Colon (tissue), 2 donors: ENCODE data around the gene CGB1.
A peak's percentile ranks its signal among the peaks of the same experiment; 100 is the strongest.

ENCODE experiments used
- FAIRE-seq: peaks from 2 replicates; lab custom pipeline; 2012; peaks lifted over from hg19 to GRCh38; lab: Jason Lieb, UNC
- donor health status: control.
- donor health status: control.

CGB1 gene

GRCh38 chr19:48993175-48994034, 43.3 kb downstream of the CGB1 start, which contains the start of the genes GYS1 and RUVBL2:
Gene GYS1, minus strand, starts transcription at chr19:48993309. Its CDS starts 197 bp downstream, at chr19:48993112.
Gene RUVBL2, plus strand, starts transcription at chr19:48993887. Its CDS starts 25 bp downstream, at chr19:48993912.
- FAIRE-seq = peak; percentile 75

GRCh38 chr19:48992581-48993174, 44.0 kb downstream of the CGB1 start:
- FAIRE-seq = no peak

DNA sequence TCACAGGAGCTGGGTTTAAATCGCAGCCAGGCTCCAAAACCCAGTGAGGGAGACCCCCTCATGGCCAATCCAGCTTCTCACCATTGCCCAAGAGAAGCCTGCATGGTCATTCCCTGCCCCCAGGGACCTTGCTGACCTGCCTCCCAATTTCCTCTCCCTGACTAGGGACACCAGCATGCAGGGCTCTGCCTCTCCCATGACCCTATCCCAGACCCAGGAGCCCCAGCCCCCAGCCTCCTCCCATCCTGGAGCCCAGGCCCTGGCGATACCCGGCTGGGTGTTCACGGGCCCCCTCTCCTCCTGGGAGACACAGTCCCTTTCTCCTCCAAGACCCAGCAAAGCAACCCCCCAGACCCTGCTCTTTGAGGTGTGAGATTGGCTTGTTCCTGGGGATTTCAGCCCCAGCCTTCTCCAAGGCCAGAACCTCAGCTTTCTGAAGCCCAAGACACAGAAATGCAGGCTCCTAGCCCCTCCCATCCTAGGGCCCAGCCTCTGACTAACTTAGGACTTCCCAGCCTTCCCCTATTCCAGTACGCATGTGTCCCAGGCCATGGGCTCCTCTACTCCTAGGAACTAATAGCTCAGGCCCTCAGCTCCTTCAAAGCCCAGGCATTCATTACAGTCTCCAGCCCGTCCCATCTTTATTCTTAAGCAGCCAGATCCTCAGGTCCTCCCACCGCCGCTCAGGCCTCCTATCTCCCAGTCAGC, 44.7 kb downstream of the CGB1 start:
- FAIRE-seq = no peak

GRCh38 chr19:48991011-48991609, 45.6 kb downstream of the CGB1 start:
- no peak for FAIRE-seq

DNA sequence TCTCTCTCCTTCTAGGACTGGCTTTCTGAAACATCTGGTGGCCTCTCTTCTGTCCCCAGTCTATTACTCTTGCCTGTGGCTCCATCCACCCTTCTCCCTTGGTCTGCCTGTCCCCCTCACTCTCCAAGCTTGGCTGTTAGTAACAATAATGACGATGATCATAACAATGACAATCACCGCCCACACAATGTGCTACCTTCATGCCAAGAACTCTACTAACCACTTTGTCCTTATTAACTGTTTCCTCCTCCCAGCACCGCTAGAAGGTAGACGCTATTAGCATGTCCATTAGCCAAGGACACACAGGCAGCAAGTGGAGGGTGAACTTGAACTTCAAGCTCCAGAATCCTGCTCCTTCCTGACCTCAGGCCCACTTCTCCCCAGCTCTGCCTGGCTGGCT, 46.3 kb downstream of the CGB1 start:
- no peak for FAIRE-seq

DNA sequence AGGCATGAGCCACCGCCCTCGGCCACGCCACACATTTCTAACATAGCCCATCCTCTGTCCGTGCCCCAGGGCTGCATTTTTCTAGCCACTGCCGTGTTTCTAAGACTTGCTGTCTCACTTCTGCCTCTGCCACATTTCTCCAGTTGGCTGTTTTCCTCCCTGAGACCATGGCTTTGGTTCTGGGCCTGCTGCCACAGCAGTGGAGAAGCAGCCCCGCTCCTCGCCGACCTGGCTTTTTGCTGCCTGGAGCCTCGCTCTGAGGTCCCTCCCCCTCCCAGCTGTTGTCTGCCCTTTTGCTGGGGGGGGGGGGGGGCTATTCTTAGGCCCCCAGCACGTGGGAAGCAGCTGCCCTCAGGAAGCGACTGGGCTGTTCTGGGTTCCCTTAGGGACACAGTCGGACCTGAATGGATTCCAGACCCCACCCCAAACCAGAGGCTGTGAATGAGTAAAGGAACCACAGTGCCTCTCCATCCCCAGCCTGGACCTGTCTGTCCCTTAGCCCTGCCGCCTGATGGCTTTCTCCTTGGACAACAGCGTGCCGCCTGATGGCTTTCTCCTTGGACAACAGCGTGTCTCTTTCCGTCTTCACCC, 46.9 kb downstream of the CGB1 start:
- FAIRE-seq = no peak

GRCh38 chr19:48988860-48989259, 47.8 kb downstream of the CGB1 start:
- no peak for FAIRE-seq

DNA sequence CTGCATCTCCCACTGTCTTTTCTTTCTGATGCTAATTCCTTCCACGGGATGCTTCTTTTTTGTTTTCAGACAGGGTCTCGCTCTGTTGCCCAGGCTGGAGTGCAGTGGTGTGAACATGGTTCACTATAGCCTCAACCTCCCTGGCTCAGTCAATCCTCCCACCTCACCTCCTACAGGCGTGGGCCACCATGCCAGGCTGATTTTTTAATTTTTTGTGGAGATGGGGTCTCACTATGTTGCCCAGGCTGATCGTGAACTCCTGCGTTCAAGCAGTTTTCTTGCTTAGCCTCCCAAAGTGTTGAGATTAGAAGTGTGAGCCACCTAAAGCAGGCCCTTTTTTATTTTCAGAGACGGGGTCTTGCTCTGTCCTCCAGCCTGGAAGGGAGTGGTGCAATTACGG, 48.4 kb downstream of the CGB1 start:
- no peak for FAIRE-seq

DNA sequence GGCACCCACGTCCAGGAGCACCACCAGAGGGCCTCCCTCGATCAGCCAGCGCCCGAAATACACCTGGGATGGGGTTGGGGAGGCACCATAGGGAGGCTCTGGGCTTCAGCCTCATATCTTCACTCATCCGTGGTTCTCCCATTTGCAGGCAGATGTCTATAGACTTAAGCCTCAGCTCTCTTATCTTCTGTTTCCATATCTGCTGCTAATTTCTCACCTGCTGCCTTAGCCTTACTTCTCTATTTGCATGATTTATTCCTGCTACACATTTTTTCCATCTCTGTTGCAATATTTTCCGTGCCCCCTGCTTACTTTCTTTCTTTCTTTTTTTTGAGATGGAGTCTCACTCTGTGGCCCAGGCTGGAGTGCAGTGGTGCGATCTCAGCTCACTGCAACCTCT, 49.4 kb downstream of the CGB1 start:
- no peak for FAIRE-seq

GRCh38 chr19:48986211-48986610, 50.5 kb downstream of the CGB1 start:
- FAIRE-seq = no peak

DNA sequence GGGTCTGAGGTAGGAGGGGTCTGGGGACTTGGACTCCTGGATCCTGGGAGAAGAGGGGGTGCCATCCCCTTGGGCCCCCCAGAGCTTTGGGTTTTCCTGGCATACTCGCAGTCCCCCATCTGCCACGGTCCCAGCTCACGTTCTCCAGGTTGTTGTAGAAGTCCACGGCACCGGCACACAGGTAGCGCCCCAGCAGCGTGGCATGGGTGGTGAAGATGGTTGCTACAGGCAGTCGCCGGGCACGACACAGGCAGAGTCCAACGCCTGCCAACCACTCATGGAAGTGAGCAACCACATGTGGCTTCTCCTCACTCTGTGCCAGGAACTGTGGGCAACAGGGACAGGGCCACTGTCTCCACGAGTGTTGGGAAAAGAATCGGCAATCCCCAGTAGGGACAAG, 51.0 kb downstream of the CGB1 start:
- no peak for FAIRE-seq
